HK-2 (cell line): Measurements from ENCODE around the gene MAP4K2.
"Not testable (repeated sequence)": the region's sequence is repeated elsewhere in the genome, so short reads cannot be mapped to it uniquely, and the experiment has no call there.

Experiments
- DNase-seq: peaks from one replicate; pipeline ENCODE4 v3.0.0-alpha.2; 2018; ENCODE audit not compliant: unreplicated experiment

MAP4K2 gene

DNA sequence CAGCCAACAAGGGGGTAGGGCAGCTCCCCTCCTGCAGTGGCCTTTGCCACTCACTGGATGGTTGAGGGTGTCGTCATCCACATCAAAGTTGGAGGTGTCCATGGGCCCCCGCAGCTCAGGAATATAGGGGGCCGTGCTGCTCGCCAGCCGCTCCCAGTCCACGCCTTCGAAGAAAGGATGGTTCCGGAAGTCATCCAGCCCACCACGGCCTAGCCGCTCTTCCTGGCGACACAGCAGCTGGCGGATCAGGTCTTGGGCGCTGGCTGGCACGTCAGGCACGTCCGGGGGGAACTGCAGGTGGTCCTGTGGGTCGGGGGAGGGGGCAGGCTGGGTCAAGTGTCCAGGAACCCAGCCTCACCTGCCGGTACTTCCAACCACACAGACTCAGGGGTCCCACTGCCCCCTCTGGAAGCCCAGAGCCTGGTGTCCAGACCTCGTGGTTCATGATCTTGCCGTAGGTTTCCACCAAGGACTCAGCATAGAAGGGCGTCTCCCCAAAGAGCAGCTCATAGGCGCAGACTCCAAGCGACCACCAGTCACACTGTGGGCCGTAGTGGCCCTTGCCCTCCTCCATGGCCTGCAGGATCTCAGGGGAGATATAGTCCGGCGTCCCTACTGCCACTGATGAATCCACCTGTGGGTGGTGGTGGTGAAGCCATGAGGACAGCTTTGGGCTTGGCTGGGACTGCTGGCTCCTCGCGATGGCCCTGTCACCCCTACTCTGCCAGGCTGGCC, 35.8 kb upstream of the MAP4K2 start:
- DNase-seq, result no peak

DNA sequence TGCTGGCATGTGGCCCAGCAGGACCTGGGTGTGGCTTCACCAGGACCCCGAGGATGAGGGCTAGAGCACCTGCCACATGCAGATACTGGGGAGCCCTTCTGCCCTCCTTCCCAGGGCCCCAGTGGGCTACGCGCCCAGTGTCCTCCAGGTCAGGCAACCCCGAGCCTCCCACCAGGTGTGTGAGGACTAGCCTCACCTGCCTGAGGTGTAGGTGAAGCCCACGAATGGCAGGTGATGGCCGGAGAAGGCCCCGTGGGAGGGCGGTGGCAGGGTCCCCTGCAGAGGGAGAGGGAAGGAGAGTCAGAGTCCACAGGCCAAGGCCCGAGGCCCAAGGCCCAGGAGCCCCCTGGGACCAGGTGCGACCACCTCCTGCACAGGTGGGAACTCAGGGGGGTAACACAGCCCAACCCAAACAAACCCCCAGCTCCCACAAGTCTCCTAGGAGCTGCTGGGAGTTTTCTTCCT, 34.9 kb upstream of the MAP4K2 start:
- DNase-seq, result no peak

DNA sequence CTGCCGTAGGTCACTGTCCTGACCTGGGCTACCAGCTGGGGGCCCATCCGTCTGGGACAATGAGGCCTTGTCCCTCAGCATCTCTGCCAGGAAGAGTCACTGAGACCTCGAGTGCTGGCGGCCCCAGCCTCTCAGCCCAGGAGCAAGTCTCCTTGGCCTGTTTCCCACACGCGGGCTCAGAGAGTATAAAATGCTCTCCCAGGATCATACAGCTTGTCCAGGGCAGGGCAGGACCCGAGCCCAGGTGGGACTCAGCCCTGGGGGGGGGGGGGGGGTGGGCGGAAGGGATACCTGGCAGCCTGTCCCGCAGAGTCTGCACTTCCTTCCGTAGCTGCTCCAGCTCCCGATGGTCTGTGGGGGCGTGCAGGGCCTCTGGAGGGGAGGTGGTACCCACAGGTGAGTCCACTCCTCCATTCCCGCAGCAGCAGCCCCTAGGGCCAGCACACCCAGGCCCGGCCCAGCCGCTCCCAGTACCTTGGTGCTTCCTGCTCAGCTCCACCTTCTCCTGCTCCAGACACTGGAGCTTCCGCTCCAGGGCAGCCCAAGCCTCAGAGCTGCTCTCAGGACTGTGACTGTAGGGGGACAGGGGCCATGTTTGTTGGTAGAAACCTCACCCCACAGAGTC, 33.5 kb upstream of the MAP4K2 start:
- DNase-seq, result no peak

DNA sequence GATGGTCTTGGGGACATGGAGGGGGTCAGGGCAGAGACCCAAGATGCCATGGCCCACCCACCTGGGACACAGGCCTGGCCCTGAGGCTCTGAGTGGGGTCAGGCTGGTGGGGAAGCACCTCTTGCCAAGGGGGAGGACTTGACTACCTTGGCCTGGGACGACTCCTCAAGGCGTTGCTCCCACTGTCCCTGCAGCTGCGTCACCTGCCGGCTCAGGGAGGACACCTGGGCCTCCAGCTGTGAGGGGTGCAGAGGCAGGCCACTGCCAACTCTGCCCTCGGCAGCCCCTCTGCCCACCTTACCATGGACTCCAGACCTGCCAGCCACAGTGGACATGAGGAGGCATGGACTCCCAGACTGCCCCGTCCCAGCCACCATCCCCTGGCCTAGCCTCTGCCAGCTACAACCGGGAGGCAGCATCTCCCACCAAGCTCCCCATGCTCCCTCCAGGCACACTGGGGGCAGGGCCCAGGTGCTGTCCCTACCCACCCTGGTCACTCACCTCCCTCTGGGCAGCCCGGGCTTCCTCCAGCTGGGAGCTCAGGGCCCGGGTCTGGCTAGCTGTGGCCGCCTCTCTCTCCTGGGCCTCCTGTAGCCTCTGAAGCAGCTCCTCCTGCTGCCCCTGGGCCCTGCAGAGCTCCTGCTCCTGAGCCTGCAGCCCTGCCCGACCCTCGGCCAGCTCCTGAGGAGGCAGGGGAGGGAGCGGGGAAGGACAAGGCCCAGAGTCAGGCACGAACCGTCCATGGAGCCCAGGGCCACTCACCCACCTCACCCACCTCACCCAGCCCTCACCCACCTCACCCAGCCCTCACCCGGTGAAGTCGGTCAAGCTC, 32.8 kb upstream of the MAP4K2 start:
- DNase-seq, result no peak

DNA sequence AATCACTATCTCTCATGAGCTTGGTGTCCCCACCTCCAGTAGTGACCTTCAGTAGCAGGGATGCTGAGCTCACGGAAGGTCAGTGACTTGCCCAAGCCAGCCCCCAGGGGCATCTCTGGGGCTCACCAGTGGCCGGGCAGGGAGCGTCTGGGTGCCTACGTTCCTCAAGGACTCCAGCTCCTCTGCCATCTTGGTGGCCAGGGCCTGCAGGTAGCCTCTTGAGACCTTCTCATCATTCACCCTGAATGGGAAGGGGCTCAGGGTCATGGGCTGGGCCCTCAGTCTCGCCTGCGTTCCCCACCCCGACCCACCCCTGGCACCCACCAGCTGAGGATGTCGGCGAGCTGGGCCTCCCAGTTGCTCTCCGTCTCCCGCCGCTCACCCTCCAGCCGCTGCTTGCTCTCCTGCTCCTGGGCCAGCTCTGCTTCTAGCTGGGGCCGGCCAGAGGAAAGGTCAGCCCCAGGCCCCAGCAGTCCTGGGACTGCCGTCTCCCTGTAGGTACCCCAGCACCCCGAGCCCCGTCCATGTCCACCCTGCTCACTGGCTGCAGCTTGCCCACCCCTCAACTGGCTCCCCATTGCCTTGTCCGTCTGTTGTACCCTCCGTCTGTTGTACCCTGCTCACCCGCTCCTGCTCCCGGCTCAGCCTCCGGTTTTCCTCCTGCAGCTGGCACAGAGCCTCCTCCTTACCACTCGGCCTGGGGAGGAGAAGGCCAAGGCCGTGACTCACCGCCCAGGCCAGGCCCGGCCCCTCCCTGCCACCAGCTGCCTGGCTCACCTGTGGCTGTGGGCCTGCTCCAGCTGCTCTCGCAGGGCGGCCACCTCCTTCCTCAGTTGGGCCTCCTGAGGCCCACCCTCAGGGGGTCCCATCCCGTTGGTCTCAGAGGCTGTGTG, 32.0 kb upstream of the MAP4K2 start:
- DNase-seq, result peak; percentile 70

DNA sequence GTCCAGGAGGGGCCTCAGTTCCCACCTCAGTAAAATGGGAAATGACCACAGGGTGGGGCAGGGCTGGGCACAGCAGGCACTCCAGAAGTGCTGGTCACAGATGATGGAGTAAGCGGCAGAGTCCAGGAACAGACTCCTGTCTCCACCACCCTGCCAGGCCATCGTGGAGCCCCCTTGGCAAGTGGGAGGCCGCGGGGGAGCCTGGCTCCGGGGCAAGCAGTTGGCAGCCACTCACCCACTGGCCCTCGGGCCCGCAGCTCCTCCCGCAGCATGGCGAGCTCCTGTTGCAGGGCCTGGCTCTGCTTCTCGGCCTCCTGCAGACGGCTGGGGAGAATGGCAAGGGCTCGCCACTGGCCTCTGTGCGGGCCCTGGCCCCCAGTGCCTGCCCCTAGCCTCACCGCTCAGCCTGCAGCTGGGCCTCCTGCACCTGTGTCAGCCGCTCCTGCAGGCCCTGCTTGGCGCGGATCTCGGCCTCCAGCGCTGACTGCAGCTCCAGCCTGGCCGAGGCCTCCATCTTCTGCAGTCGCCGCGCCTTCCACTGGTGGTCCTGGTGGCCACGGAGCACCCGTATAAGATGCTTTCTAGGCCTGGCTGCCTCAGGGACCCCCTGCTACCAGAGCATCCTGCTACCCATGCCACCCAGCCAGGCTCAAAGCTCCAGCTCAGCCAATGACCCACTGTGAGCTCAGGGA, 31.2 kb upstream of the MAP4K2 start:
- DNase-seq, result no peak

DNA sequence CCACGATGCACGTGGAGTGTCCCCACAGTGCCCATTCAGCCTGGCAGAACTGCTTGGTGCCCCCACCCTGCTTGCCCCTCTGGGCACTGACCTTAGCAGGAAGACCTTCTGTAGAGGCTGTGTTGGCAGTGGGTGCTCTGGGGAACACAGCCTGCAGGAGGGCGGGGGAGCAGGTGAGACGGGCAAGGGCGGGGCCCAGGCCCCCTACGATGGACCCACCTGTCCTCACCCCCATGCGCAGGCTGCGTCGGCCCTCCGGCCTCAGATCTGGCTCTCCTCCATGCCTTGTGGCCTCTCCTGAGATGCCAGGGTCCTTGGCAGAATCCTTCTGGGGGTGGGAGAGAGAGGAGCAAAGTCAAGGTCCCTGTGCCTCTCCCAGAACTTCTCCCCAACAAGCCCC, 30.5 kb upstream of the MAP4K2 start:
- no peak for DNase-seq

DNA sequence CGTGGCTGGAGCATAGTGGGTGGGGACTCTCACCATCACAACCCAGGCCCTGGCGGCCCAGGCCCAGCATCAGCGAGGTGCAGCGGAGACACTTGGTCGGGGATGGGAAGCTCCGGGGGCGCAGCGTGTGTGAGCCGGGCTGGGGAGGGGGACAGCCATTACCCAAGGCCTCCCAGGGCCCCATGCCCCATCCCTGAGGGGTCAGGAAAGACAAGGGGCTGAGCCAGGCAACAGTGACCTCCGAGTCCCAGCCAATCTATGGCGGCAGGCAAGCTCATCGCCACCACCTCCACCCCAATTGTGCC, 30.1 kb upstream of the MAP4K2 start:
- no peak for DNase-seq

DNA sequence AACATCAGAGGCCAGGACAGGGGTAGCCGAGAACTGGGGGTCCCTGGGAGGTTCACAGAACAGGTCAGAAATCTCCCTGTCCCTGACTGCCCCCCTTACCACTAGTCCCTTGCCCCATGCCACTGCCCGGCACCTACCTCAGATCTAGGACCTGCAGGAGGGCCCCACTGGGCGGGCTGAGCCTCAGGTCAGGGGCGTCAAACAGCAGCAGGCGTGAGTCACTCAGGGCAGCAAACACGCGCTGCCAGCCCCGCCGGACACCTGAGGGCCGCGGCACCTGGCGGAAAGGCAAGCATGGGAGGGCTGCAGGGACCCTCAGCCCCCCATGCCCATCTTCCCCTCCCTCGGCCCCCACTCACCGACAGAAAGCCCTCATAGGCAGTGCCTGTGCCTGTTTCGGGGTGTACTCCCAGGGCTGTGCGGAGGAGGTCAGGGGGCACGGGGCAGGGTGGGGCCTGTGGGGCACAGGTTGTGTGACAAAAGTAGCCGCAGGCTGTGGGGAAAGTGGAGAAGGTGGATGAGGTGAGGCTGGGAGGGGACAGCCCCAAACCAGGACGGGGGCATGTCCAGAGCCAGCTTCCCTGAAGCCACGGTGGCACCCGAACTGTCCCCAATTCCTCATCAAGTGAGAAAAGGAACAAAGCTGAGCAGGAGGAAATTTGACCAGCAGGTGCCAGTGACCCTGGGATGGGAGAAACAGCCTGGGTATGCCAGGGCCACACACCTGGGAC, 29.6 kb upstream of the MAP4K2 start:
- no peak for DNase-seq

DNA sequence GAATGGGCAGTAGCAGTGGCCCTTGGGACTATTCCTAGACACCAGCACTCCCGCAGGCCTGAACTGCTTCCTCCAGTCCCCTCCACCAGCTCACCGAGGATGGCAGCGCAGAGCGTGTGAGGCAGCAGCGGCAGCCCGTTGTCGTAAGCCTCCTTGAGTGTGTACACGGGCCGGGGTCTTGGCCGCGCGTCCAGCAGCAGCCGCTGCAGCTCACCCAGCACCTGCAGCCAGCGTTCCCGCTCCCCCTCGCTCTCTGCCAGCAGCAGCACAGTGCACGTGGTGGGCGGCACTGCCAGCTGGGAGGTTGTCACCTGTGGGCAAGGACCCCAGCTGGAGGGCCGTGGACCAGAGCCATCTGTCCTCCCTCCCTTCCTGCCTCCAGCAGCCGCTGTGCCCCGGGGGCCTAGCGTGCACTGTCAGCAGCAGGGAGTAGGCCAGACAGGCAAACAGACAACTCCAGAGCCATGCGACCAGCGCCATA, 28.4 kb upstream of the MAP4K2 start:
- DNase-seq, result no peak

DNA sequence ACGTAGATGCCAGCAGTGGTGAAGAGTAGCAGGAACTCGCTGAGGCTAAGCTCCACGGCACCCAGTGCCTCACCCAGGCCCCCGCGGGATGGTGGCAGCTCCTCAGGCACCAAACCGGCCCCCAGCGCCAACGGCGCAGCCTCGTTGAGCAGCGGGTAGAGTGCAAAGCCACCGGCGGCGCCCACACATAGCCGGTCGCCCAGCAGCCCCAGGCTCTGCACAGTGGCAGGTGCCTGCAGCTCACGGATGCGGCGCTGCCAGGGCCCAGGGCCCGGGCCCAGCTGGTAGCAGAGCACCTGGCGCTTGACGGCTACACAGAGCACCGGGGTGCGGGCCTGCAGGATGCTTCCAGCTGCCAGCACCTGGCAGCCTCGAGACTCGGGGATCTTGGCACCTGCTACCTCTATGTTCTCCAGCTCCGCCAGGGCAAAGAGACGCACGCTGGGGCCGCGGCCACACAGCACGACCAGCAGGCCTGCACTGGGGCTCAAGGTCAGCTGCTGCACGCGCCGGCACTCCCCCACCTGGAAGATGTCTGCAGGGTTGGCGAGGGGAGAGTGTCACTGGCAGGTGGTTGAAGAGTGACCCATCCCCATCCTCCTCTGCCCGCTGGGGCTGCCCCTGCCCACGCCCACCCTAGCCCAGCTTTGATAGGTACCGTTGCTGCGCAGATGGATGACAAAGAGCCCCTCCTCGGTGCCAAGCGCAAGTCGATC, 26.7 kb upstream of the MAP4K2 start:
- no peak for DNase-seq

DNA sequence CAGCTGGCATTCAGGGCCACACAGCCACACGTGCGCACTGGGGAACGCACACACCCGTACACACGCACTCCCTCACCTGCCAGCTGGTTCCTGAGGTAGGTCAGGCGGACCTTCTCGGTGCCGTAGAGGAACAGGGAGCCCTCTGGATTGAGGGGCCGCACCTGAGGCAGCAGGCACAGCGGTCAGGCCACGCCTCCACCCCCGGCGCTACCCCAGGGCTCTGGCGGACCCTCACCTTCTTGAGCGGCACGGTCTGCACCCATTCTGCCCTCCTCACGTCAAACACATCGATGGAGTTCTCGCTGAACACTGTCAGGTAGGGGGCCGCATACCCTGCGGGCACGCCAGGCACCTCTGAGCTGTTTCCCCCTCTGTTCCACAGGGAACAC, 24.4 kb upstream of the MAP4K2 start:
- no peak for DNase-seq

DNA sequence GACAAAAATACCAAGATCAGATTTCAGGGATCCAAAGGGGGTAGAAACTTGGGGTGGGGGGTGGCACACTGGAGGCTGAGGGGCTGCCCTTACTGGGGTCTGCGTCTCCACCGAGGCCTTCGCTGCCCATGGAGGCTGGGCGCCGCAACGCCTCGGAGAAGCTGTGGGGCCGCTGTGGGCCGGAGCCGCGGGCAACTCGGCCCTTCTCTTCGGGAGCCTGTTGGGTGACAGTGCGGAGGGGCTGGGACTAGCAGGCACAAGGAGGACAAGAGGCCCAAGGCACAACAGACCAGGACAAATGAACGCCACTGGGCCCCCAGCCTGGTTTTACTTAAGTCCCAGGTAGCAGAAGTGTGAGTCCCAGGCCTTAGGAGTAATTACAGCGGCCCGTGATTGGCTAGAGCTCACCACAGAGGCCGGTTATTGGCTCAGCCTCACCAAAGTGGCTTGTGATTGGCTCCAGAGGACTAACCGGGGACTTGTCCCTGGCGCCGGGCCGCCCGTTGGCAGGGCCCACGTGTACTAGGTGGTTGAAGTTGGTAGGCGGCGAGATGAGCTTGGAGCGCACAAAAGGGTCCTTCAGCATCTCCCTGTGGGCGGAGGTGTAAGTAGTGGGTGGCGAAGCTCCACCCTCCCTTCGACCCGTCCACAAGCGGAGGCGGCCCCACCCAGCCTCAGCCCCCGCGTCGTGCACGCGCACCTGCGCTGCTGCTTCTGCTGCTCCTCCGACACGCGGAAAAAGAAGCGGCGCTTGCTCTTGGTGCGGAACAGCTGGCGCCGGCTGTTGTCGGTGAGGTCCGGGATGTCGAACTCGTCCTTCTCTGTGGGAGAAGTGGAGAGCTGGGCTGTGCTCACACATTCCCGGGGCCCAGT, 23.8 kb upstream of the MAP4K2 start:
- no peak for DNase-seq

DNA sequence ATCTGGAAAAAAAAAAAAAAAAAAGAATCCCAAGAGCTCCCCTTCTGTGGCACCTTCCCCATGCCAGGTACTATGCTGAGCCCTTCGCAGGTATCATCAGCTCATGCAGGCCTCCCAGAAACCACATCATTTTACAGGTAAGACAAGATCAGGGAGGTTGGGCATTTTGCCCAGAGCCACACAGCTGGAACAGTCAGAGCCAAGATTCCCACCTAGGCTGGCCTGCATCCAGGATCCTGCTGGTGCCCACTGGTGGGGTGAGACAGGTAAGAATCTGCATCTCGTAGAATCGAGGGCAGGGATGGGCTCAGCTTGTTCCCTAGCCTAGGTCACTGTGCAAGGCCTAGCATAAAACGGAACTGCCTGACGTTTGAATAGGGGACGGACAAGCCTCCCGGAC, 23.0 kb upstream of the MAP4K2 start:
- no peak for DNase-seq

DNA sequence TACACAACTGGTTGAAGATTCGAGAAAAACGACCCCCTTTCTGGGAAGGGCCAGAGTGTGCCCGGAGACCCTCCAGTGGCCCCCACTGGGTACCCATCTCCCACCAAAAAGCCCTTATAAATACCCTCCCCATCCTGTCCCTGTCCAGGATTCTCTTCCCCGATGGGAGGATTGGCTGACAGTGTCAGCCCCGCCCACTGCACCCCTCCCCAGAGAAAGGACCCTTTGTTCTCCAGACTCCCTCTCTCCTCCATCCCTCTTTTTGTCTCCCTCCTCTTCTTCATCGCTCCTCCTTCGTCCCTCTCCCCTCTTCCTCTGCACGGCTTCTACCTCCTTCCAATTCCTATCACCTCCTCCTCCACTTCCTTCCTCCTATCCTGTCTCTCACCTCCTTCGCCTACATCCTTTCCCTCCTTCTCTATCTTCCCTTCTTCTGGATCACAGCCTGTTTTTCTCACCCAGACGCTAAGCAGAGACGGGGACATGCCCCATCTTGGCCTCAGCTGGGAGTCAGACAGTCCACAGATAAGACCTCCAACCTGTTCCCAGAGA, 20.6 kb upstream of the MAP4K2 start:
- no peak for DNase-seq

DNA sequence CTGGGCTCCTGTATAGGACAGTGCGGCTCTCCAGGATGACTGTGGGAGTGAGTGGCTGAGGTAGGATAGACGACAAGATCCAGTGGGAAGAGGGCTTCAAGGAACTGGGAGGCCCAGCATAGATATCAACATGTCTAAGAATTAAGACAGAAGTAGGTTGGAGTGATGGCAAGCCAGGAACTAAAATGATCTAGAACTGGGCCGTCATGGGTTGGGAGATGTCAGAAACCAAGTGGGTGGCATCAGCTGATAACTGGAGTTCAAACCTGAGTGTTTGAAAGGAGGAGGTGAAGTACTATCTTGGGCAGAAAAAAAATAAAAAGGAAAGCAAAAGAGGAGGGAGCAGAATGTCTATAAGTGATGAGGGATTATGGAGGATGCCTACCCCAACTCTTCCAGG, 14.5 kb upstream of the MAP4K2 start:
- no peak for DNase-seq

DNA sequence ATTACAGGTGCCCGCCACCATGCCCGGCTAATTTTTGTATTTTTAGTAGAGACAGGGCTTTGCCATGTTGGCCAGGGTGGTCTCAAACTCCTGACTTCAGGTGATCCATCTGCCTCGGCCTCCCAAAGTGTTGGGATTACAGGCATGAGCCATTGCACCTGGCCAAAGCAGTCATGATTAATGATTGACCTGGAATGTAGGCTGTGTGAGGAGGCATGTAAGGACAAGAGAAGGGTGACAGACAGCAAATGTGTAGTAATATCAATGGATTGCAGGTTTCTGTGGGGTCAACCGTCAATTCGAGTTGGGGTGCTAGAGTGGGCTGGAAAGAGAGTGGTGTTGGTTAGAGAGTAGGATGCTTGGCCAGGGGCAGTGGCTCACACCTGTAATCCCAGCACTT, 12.4 kb upstream of the MAP4K2 start:
- not testable (repeated sequence) for DNase-seq

DNA sequence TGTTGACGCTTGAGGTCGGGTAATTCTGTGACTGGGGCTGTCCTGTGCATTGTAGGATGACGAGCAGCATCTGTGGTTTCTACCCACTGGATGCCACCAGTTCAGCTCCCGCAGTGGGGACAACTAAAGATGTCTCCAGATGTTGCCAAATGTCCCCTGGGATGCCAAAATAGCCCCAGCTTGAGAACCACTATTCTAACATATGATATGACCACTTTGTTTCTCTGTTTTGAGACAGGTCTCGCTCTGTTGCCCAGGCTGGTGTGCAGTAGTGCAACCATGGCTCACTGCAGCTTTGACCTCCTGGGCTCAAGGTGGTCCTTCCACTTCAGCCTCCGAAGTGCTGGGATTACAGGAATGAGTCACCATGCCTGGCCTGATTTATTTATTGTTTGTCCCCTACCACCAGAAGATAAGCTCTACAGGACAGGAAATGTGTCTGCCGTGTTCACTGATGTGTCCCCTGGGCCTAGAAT, 11.7 kb upstream of the MAP4K2 start:
- DNase-seq, result no peak
